HCT116 (cell line): ENCODE results near the gene PRDM12.

ENCODE experiments used
- EZH2 ChIP-seq: fragments of 200-600 bp; sonication (generic); IDR thresholded peaks from 2 replicates; pipeline ENCODE4 v1.6.1; 2017; ENCODE audit warnings: antibody characterized with exemption, mixed run types
- TF ChIP-seq, protein P1 (sequence below), 3 experiments: fragments of 200-600 bp in 1 of 3; sonication (generic) in 1 of 3; IDR thresholded peaks in 2 of 3; conservative IDR thresholded peaks in 1 of 3; 2 replicates each; pipeline ENCODE4 v1.5.1; 2012 to 2017; ENCODE audit warnings: low read depth in 2 of 3, low read length in 2 of 3, antibody characterized with exemption in 1 of 3, borderline replicate concordance in 1 of 3, control low read depth in 1 of 3, mild to moderate bottlenecking in 1 of 3, mixed read lengths in 1 of 3, mixed run types in 1 of 3, moderate library complexity in 1 of 3; ENCODE audit not compliant: insufficient read depth in 1 of 3

- TF ChIP-seq, protein P1, sequence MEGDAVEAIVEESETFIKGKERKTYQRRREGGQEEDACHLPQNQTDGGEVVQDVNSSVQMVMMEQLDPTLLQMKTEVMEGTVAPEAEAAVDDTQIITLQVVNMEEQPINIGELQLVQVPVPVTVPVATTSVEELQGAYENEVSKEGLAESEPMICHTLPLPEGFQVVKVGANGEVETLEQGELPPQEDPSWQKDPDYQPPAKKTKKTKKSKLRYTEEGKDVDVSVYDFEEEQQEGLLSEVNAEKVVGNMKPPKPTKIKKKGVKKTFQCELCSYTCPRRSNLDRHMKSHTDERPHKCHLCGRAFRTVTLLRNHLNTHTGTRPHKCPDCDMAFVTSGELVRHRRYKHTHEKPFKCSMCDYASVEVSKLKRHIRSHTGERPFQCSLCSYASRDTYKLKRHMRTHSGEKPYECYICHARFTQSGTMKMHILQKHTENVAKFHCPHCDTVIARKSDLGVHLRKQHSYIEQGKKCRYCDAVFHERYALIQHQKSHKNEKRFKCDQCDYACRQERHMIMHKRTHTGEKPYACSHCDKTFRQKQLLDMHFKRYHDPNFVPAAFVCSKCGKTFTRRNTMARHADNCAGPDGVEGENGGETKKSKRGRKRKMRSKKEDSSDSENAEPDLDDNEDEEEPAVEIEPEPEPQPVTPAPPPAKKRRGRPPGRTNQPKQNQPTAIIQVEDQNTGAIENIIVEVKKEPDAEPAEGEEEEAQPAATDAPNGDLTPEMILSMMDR (IDR thresholded peaks at IDR 0.05 in 2 of 3, conservative IDR thresholded peaks at IDR 0.05 in 1 of 3; ENCODE audit: borderline replicate concordance in 1 of 3, insufficient read depth in 1 of 3, low read depth in 2 of 3, low read length in 2 of 3) = no peak
- no peak for TF ChIP-seq EZH2
Observed at GRCh38 chr9:130660326-130660682, 4.1 kb upstream of the PRDM12 start.
